Liver (tissue), 9 donors: ENCODE data around the gene CLCF1. TPM values are rescaled to one million over a fixed set of nuclear protein-coding genes. Genes with fewer than 3 reads are reported as not detected.

Experiments
- DNase-seq: peaks from one replicate; pipeline ENCODE4 v3.0.0-alpha.2; 2017; ENCODE audit warnings: low spot score
- H3K27ac ChIP-seq, 2 donors: one replicate each; pipeline ENCODE4 v1.7.0; 2013; ENCODE audit warnings: inconsistent platforms in 2 of 2, low read length in 2 of 2, control low read depth in 1 of 2, low read depth in 1 of 2, mild to moderate bottlenecking in 1 of 2
- H3K27me3 ChIP-seq, 4 donors: one replicate each; pipeline versions ENCODE4 v1.6.1 to v1.7.0; 2013; ENCODE audit warnings: low read length in 3 of 4, inconsistent platforms in 1 of 4, mild to moderate bottlenecking in 1 of 4, moderate library complexity in 1 of 4; ENCODE audit not compliant: control insufficient read depth in 4 of 4, insufficient read depth in 4 of 4
- H3K36me3 ChIP-seq, 4 donors: one replicate each; pipeline versions ENCODE4 v1.6.1 to v1.7.0; 2013; ENCODE audit warnings: low read length in 3 of 4, mild to moderate bottlenecking in 3 of 4, low read depth in 1 of 4, moderate library complexity in 1 of 4; ENCODE audit not compliant: control insufficient read depth in 4 of 4, insufficient read depth in 3 of 4
- H3K4me1 ChIP-seq, 4 donors: one replicate each; pipeline versions ENCODE4 v1.6.1 to v1.7.0; 2013; ENCODE audit warnings: low read length in 3 of 4, mild to moderate bottlenecking in 3 of 4, moderate library complexity in 1 of 4; ENCODE audit not compliant: control insufficient read depth in 4 of 4, insufficient read depth in 4 of 4
- H3K4me3 ChIP-seq, 3 donors: one replicate each; pipeline versions ENCODE4 v1.6.1 to v1.7.0; 2013; ENCODE audit warnings: low read length in 3 of 3, control low read depth in 1 of 3, low read depth in 1 of 3, mild to moderate bottlenecking in 1 of 3
- H3K9ac ChIP-seq, 2 donors: one replicate each; pipeline ENCODE4 v1.7.0; 2013; ENCODE audit warnings: low read length in 2 of 2, mild to moderate bottlenecking in 2 of 2, moderate library complexity in 2 of 2, control low read depth in 1 of 2, low read depth in 1 of 2
- H3K9me3 ChIP-seq, 4 donors: one replicate each; pipeline versions ENCODE4 v1.6.1 to v1.7.0; 2013; ENCODE audit warnings: low read length in 3 of 4; ENCODE audit not compliant: control insufficient read depth in 4 of 4
- FOXA1 ChIP-seq: IDR thresholded peaks from 2 replicates; pipeline ENCODE4 v1.6.1; 2016; ENCODE audit warnings: antibody characterized with exemption
- HNF4A ChIP-seq, 2 donors: conservative IDR thresholded peaks; 2 replicates each; pipeline ENCODE4 v1.6.1; 2016; ENCODE audit warnings: antibody characterized with exemption in 2 of 2, mild to moderate bottlenecking in 2 of 2
- RAD21 ChIP-seq, 2 donors: IDR thresholded peaks; 2 replicates each; pipeline ENCODE4 v1.6.1; 2016; ENCODE audit warnings: antibody characterized with exemption in 2 of 2, mild to moderate bottlenecking in 2 of 2
- SP1 ChIP-seq: IDR thresholded peaks from 2 replicates; pipeline ENCODE4 v1.6.1; 2018; ENCODE audit warnings: antibody characterized with exemption, mild to moderate bottlenecking
- TAF1 ChIP-seq: conservative IDR thresholded peaks from 2 replicates; pipeline ENCODE4 v1.6.1; 2016; ENCODE audit warnings: antibody characterized with exemption, mild to moderate bottlenecking
- WGBS: extraction: QIAGEN DNeasy Blood & Tissue Kit; methylation state at CpG from one replicate; pipeline ENCODE4 v1.1.7; 2013; 5-methylcytosine and 5-hydroxymethylcytosine counted together
- polyA plus RNA-seq, 2 donors: library from polyadenylated mRNA; stranded (reverse) in 1 of 2; unstranded in 1 of 2; fragments of 200-250 nt in 1 of 2; fragments of >200 nt in 1 of 2; fragmentation: Nextera tagmentation in 1 of 2; extraction: Ambion mirVana in 1 of 2; gene quantifications; one replicate each; pipeline versions ENCODE4 v1.2.1 to v1.2.3, GENCODE V29; 2013 to 2015
- total RNA-seq, 2 donors: library from RNA; depleted of rRNA; stranded (reverse); fragments of >200 nt; gene quantifications; one replicate each; pipeline ENCODE4 v1.2.3, GENCODE V29; 2014
- TF ChIP-seq, protein P1 (sequence below): IDR thresholded peaks from 2 replicates; pipeline ENCODE4 v1.6.1; 2016; ENCODE audit warnings: antibody characterized with exemption
- TF ChIP-seq, protein P2 (sequence below): IDR thresholded peaks from 2 replicates; pipeline ENCODE4 v1.6.1; 2016; ENCODE audit warnings: antibody characterized with exemption
- TF ChIP-seq, protein P3 (sequence below): IDR thresholded peaks from 2 replicates; pipeline ENCODE4 v1.6.1; 2016; ENCODE audit warnings: antibody characterized with exemption, mild to moderate bottlenecking
- donor health status: healthy.
- donor health status: healthy.
- donor health status: healthy.
- donor health status: healthy.
- donor health status: healthy.

The CLCF1 gene
- total and polyA plus RNA-seq, 4 donors = 0.14 to 1.8 (median 0.20) TPM

DNA sequence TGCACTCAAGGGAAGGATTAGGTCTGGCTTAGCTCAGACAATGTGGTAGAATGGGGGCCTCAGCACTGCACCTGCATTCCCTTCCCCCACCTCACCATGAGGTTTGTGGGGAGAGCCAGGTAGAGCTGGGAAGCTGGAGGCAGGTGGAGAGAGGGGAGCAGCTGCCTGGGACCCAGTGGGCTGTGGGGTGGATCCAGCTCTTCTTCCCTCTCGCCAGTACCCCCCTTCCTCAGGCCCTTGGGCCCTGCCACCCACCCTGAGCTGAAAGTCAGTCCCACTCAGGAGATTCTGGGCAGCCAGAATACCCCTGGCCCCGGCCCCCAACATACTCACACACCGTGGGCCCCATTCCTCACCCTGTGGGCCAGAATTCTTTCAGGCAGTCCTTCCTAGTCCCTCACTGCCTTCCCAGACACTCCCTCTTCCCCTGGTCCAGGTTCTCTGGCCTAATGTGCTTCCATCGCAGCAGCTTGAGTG is 17.0 kb downstream of the CLCF1 start:
- WGBS = 53% methylated on average over 4 of the region's 4 CpGs
- H3K4me3 ChIP-seq = no peak overlapping the region

GRCh38 chr11:67355794-67356386 is 17.5 kb downstream of the CLCF1 start:
- Histone ChIP-seq H3K36me3 (peaks cover 0 to 1% (median 0%) of the 10 kb centered on the region in 4 donors), H3K27me3 (no peaks in the 10 kb centered on the region), H3K4me3 (no peak overlapping the region), H3K4me1 (peaks cover 15 to 45% (median 31%) of the 10 kb centered on the region in 4 donors), H3K27ac (peak overlapping the region; percentile 97 to 99), H3K9ac (peak overlapping the region in 1 of 2 donors; percentile 17), H3K9me3 (no peaks in the 10 kb centered on the region)
- DNase-seq = no peak
- WGBS = 69% methylated on average over 4 of the region's 4 CpGs
- no peak for TF ChIP-seq RAD21 (IDR thresholded peaks at IDR 0.05)
- TF ChIP-seq, protein P1, sequence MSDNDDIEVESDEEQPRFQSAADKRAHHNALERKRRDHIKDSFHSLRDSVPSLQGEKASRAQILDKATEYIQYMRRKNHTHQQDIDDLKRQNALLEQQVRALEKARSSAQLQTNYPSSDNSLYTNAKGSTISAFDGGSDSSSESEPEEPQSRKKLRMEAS = no peak
- TF ChIP-seq, protein P2, sequence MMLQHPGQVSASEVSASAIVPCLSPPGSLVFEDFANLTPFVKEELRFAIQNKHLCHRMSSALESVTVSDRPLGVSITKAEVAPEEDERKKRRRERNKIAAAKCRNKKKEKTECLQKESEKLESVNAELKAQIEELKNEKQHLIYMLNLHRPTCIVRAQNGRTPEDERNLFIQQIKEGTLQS = no peak
- TF ChIP-seq TAF1 = no peak
- no peak for TF ChIP-seq HNF4A (conservative IDR thresholded peaks at IDR 0.05)

More for the DNA sequence above, 17.0 kb downstream of the CLCF1 start:
- Histone ChIP-seq H3K36me3 (no peaks in the 10 kb centered on the region), H3K27ac (no peak overlapping the region), H3K4me1 (peaks cover 15 to 41% (median 27%) of the 10 kb centered on the region in 4 donors), H3K9ac (no peak overlapping the region), H3K9me3 (no peaks in the 10 kb centered on the region), H3K27me3 (no peaks in the 10 kb centered on the region)
- TF ChIP-seq FOXA1 = no peak
- DNase-seq = no peak

- no peak for DNase-seq
- Histone ChIP-seq H3K4me1 (peaks cover 15 to 45% (median 32%) of the 10 kb centered on the region in 4 donors), H3K4me3 (no peak overlapping the region), H3K9me3 (no peaks in the 10 kb centered on the region), H3K9ac (peak overlapping the region; percentile 6 to 17), H3K36me3 (peaks cover 0 to 1% (median 0%) of the 10 kb centered on the region in 4 donors), H3K27me3 (no peaks in the 10 kb centered on the region), H3K27ac (peak overlapping the region; percentile 97 to 99)
- 88% methylated on average over 11 of the region's 11 CpGs for WGBS
- TF ChIP-seq FOXA1 (no peak), TAF1 (no peak), SP1 (no peak)
- TF ChIP-seq, protein P3, sequence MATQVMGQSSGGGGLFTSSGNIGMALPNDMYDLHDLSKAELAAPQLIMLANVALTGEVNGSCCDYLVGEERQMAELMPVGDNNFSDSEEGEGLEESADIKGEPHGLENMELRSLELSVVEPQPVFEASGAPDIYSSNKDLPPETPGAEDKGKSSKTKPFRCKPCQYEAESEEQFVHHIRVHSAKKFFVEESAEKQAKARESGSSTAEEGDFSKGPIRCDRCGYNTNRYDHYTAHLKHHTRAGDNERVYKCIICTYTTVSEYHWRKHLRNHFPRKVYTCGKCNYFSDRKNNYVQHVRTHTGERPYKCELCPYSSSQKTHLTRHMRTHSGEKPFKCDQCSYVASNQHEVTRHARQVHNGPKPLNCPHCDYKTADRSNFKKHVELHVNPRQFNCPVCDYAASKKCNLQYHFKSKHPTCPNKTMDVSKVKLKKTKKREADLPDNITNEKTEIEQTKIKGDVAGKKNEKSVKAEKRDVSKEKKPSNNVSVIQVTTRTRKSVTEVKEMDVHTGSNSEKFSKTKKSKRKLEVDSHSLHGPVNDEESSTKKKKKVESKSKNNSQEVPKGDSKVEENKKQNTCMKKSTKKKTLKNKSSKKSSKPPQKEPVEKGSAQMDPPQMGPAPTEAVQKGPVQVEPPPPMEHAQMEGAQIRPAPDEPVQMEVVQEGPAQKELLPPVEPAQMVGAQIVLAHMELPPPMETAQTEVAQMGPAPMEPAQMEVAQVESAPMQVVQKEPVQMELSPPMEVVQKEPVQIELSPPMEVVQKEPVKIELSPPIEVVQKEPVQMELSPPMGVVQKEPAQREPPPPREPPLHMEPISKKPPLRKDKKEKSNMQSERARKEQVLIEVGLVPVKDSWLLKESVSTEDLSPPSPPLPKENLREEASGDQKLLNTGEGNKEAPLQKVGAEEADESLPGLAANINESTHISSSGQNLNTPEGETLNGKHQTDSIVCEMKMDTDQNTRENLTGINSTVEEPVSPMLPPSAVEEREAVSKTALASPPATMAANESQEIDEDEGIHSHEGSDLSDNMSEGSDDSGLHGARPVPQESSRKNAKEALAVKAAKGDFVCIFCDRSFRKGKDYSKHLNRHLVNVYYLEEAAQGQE = no peak
Observed at GRCh38 chr11:67355023-67355793, 18.2 kb downstream of the CLCF1 start.
